ENCODE measurements around the gene RNPEPL1. TPM values are rescaled to one million over a fixed set of nuclear protein-coding genes. Genes with fewer than 3 reads are reported as not detected.

The RNPEPL1 gene
- total RNA-seq, 1 experiment from 2014 or later, result 88.2 TPM

DNA sequence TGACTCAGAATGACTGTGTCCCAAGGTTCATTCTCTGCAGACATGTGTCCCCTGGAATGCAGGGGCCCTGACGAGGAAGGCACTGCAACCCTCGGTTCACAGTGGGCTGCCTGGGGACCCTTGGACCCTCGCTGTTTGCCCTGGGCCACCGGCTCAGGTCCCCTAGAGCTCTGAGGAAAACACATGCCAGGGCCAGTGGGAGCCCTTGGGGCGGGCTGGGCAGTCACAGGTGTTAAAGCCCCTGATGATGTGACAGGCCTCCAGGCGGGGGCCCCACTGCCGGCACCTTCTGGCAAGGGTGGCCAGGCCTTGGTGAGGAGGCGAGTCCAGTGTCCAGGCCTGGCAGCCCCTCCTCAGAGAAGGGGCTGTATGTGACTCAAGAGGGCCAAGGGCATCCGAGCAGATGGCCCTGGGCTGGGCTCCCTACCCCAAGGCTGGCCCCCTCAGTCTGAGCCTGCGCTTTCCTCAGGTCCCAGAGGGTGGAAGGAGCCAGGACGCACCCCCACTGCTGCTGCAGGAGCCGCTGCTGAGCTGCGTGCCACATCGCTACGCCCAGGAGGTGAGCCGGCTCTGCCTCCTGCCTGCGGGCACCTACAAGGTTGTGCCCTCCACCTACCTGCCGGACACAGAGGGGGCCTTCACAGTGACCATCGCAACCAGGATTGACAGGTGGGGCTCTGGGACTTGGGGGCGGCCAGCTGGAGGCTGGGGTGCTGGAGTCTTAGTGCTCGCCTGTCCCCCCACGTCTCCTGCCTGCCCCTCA, 29.3 kb downstream of the RNPEPL1 start:
- ATAC-seq, result no peak
- ChIA-PET CTCF (no interaction called here), POLR2A (no interaction called here)
- TF ChIP-seq SIN3A (IDR thresholded peaks at IDR 0.05; ENCODE audit: borderline replicate concordance, insufficient read depth, low read depth, low read length) (no peak), POLR2AphosphoS5 (IDR thresholded peaks at IDR 0.05; ENCODE audit: low read depth, low read length) (no peak), TCF7L2 (IDR thresholded peaks at IDR 0.05; ENCODE audit: low read depth, low read length) (no peak)
- TF ChIP-seq, protein P1, sequence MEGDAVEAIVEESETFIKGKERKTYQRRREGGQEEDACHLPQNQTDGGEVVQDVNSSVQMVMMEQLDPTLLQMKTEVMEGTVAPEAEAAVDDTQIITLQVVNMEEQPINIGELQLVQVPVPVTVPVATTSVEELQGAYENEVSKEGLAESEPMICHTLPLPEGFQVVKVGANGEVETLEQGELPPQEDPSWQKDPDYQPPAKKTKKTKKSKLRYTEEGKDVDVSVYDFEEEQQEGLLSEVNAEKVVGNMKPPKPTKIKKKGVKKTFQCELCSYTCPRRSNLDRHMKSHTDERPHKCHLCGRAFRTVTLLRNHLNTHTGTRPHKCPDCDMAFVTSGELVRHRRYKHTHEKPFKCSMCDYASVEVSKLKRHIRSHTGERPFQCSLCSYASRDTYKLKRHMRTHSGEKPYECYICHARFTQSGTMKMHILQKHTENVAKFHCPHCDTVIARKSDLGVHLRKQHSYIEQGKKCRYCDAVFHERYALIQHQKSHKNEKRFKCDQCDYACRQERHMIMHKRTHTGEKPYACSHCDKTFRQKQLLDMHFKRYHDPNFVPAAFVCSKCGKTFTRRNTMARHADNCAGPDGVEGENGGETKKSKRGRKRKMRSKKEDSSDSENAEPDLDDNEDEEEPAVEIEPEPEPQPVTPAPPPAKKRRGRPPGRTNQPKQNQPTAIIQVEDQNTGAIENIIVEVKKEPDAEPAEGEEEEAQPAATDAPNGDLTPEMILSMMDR (IDR thresholded peaks at IDR 0.05), result no peak
- TF ChIP-seq, protein P2, sequence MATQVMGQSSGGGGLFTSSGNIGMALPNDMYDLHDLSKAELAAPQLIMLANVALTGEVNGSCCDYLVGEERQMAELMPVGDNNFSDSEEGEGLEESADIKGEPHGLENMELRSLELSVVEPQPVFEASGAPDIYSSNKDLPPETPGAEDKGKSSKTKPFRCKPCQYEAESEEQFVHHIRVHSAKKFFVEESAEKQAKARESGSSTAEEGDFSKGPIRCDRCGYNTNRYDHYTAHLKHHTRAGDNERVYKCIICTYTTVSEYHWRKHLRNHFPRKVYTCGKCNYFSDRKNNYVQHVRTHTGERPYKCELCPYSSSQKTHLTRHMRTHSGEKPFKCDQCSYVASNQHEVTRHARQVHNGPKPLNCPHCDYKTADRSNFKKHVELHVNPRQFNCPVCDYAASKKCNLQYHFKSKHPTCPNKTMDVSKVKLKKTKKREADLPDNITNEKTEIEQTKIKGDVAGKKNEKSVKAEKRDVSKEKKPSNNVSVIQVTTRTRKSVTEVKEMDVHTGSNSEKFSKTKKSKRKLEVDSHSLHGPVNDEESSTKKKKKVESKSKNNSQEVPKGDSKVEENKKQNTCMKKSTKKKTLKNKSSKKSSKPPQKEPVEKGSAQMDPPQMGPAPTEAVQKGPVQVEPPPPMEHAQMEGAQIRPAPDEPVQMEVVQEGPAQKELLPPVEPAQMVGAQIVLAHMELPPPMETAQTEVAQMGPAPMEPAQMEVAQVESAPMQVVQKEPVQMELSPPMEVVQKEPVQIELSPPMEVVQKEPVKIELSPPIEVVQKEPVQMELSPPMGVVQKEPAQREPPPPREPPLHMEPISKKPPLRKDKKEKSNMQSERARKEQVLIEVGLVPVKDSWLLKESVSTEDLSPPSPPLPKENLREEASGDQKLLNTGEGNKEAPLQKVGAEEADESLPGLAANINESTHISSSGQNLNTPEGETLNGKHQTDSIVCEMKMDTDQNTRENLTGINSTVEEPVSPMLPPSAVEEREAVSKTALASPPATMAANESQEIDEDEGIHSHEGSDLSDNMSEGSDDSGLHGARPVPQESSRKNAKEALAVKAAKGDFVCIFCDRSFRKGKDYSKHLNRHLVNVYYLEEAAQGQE (IDR thresholded peaks at IDR 0.05; ENCODE audit: insufficient read depth in 1 of 2, low read depth in 2 of 2, low read length in 1 of 2), result no peak
- H3K9me3 ChIP-seq (ENCODE audit: control insufficient read depth, insufficient read depth, low read depth, low read length), result no peaks in the 10 kb centered on the region
- no peak overlapping the region for H3K27ac ChIP-seq (ENCODE audit: low read length)
- H3K4me1 ChIP-seq (ENCODE audit: control insufficient read depth, insufficient read depth, low read length), result no peaks in the 10 kb centered on the region
- intact Hi-C loops (cut with micrococcal nuclease; ENCODE audit: unreplicated experiment), result no loop called here
- DNase-seq (ENCODE audit: low read depth, low spot score), result no peak
- H3K4me3 ChIP-seq (ENCODE audit: low read depth in 2 of 2, low read length in 2 of 2), result no peak overlapping the region
- BruUV-seq (replicated peaks), result no TSS peak
- in situ Hi-C loops (cut with HindIII; ENCODE audit: low pct_unique_long_range_greater_than_20kb, low sequenced_read_pairs), result no loop called here
- no peaks in the 10 kb centered on the region for H3K36me3 ChIP-seq (ENCODE audit: control insufficient read depth, insufficient read depth, low read length)
- no peaks in the 10 kb centered on the region for H3K27me3 ChIP-seq (ENCODE audit: control insufficient read depth, insufficient read depth, low read length)

DNA sequence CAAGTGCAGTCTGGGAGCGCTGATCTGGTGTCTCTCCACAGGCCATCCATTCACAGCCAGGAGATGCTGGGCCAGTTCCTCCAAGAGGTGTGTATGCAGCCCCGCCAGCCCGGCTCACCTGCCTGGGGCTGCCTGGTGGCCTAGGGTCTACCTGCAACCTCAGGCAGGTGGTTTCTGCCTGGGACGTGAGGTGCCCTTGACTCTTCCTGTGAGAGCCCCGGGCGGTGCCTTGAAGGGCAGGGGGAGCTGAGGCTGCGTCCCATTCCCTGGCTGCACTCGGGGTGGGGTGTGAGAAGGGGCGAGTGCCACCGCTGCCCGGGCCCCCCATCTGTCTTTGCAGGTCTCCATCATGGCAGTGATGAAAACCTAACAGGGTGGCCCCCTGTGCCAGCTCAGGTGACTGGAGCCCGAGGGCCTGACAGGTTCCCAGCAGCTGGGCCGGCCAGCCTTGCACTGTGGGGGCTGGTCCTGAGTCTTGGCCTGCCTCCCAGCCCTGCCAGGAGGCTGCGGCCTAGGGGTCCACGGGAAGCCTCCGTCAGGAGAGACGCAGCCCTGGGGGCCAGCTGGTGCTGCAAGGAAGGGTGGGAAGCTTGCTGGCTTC, 30.1 kb downstream of the RNPEPL1 start:
- ATAC-seq (no peak), DNase-seq (ENCODE audit: low read depth, low spot score) (no peak)
- Histone ChIP-seq H3K9me3 (ENCODE audit: control insufficient read depth, insufficient read depth, low read depth, low read length) (no peaks in the 10 kb centered on the region), H3K4me3 (ENCODE audit: low read depth in 2 of 2, low read length in 2 of 2) (no peak overlapping the region), H3K27ac (ENCODE audit: low read length) (no peak overlapping the region), H3K4me1 (ENCODE audit: control insufficient read depth, insufficient read depth, low read length) (no peaks in the 10 kb centered on the region), H3K27me3 (ENCODE audit: control insufficient read depth, insufficient read depth, low read length) (no peaks in the 10 kb centered on the region), H3K36me3 (ENCODE audit: control insufficient read depth, insufficient read depth, low read length) (no peaks in the 10 kb centered on the region)
- TF ChIP-seq TCF7L2 (IDR thresholded peaks at IDR 0.05; ENCODE audit: low read depth, low read length) (no peak), SIN3A (IDR thresholded peaks at IDR 0.05; ENCODE audit: borderline replicate concordance, insufficient read depth, low read depth, low read length) (no peak), POLR2AphosphoS5 (IDR thresholded peaks at IDR 0.05; ENCODE audit: low read depth, low read length) (no peak)
- TF ChIP-seq, protein P2 (IDR thresholded peaks at IDR 0.05; ENCODE audit: insufficient read depth in 1 of 2, low read depth in 2 of 2, low read length in 1 of 2), result no peak
- TF ChIP-seq, protein P1 (IDR thresholded peaks at IDR 0.05), result no peak
- ChIA-PET CTCF (no interaction called here), POLR2A (no interaction called here)
- in situ Hi-C loops (cut with HindIII; ENCODE audit: low pct_unique_long_range_greater_than_20kb, low sequenced_read_pairs), result no loop called here
- no TSS peak for BruUV-seq (replicated peaks)
- intact Hi-C loops (cut with micrococcal nuclease; ENCODE audit: unreplicated experiment), result no loop called here
